Mononuclear cell (primary cell): ENCODE data around the gene RPL36AL. TPM values are rescaled to one million over a fixed set of nuclear protein-coding genes. Genes with fewer than 3 reads are reported as not detected.
"Not testable (repeated sequence)": the region's sequence is repeated elsewhere in the genome, so short reads cannot be mapped to it uniquely, and the experiment has no call there.

Experiments
- H3K27me3 ChIP-seq: 2 replicates; pipeline ENCODE4 v1.6.0; 2011; ENCODE audit warnings: low read length, control low read depth; ENCODE audit not compliant: insufficient read depth
- H3K4me1 ChIP-seq: 2 replicates; pipeline ENCODE4 v1.5.1; 2011; ENCODE audit warnings: mild to moderate bottlenecking, low read length, control low read depth; ENCODE audit not compliant: insufficient read depth
- H3K4me3 ChIP-seq: 2 replicates; pipeline ENCODE4 v1.5.1; 2011; ENCODE audit warnings: mild to moderate bottlenecking, low read length, moderate library complexity
- H3K9me3 ChIP-seq: 2 replicates; pipeline ENCODE4 v1.5.1; 2011; ENCODE audit warnings: low read depth, mild to moderate bottlenecking, control low read depth, low read length
- total RNA-seq: library from RNA; depleted of rRNA; stranded (reverse); fragments of >200 nt; gene quantifications from one replicate; pipeline ENCODE4 v1.2.3, GENCODE V29; 2012

RPL36AL gene
- total RNA-seq = 324 TPM

GRCh38 chr14:49620182-49621113 is at the start of gene RPL36AL, which contains the start of gene MGAT2:
Gene RPL36AL, minus strand, starts transcription at chr14:49620626. Its CDS starts 1,522 bp downstream, at chr14:49619104.
Gene MGAT2, plus strand, starts transcription at chr14:49620799. Its CDS starts 470 bp downstream, at chr14:49621269.
- Histone ChIP-seq H3K9me3 (no peaks in the 10 kb centered on the region), H3K4me3 (peak within 1 kb of the TSS; percentile 98), H3K27me3 (no peaks in the 10 kb centered on the region), H3K4me1 (peaks cover 52% of the 10 kb centered on the region)

GRCh38 chr14:49659526-49660455 is 39.4 kb upstream of the RPL36AL start:
- H3K4me3 ChIP-seq = no peak overlapping the region
- H3K9me3 ChIP-seq = no peaks in the 10 kb centered on the region
- no peaks in the 10 kb centered on the region for H3K27me3 ChIP-seq

DNA sequence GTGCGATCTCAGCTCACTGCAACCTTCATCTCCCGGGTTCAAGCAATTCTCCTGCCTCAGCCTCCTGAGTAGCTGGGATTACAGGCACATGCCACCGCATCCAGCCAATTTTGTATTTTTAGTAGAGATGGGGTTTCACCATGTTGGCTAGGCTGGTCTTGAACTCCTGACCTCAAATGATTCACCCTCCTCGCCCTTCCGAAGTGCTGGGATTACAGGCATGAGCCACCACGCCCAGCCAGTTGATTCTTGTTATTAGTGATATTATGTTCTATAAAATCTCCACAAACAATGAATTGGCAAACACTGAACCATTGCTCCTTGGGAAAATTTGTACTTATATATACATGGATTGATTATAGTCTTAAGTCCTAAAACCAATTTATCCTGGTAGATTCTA is 37.1 kb upstream of the RPL36AL start:
- H3K4me1 ChIP-seq, H3K4me3 ChIP-seq, H3K9me3 ChIP-seq, H3K27me3 ChIP-seq: not testable (repeated sequence)

More at GRCh38 chr14:49659526-49660455, 39.4 kb upstream of the RPL36AL start:
- no peaks in the 10 kb centered on the region for H3K4me1 ChIP-seq

- no peaks in the 10 kb centered on the region for H3K27me3 ChIP-seq
- H3K9me3 ChIP-seq = no peaks in the 10 kb centered on the region
Observed at GRCh38 chr14:49654511-49654910, 34.1 kb upstream of the RPL36AL start.

GRCh38 chr14:49653508-49653907 is 33.1 kb upstream of the RPL36AL start:
- Histone ChIP-seq H3K4me1 (no peaks in the 10 kb centered on the region), H3K4me3 (no peak overlapping the region), H3K27me3 (no peaks in the 10 kb centered on the region), H3K9me3 (no peaks in the 10 kb centered on the region)

More at GRCh38 chr14:49654511-49654910, 34.1 kb upstream of the RPL36AL start:
- no peak overlapping the region for H3K4me3 ChIP-seq
- H3K4me1 ChIP-seq = no peaks in the 10 kb centered on the region

GRCh38 chr14:49642163-49642562 is 21.7 kb upstream of the RPL36AL start:
- Histone ChIP-seq H3K27me3 (no peaks in the 10 kb centered on the region), H3K4me1 (peaks cover 8% of the 10 kb centered on the region), H3K4me3 (no peak overlapping the region), H3K9me3 (no peaks in the 10 kb centered on the region)

- Histone ChIP-seq H3K4me3 (no peak overlapping the region), H3K9me3 (no peaks in the 10 kb centered on the region)
Observed at GRCh38 chr14:49641697-49642129, 21.3 kb upstream of the RPL36AL start.

GRCh38 chr14:49640540-49641417 is 20.4 kb upstream of the RPL36AL start:
- no peak overlapping the region for H3K4me3 ChIP-seq
- no peaks in the 10 kb centered on the region for H3K27me3 ChIP-seq
- no peaks in the 10 kb centered on the region for H3K9me3 ChIP-seq
- H3K4me1 ChIP-seq = peaks cover 15% of the 10 kb centered on the region

More at GRCh38 chr14:49641697-49642129, 21.3 kb upstream of the RPL36AL start:
- H3K27me3 ChIP-seq = no peaks in the 10 kb centered on the region
- peaks cover 8% of the 10 kb centered on the region for H3K4me1 ChIP-seq

GRCh38 chr14:49637534-49638078 is 17.2 kb upstream of the RPL36AL start:
- Histone ChIP-seq H3K4me3 (no peak overlapping the region), H3K4me1 (peaks cover 33% of the 10 kb centered on the region), H3K9me3 (no peaks in the 10 kb centered on the region), H3K27me3 (no peaks in the 10 kb centered on the region)

DNA sequence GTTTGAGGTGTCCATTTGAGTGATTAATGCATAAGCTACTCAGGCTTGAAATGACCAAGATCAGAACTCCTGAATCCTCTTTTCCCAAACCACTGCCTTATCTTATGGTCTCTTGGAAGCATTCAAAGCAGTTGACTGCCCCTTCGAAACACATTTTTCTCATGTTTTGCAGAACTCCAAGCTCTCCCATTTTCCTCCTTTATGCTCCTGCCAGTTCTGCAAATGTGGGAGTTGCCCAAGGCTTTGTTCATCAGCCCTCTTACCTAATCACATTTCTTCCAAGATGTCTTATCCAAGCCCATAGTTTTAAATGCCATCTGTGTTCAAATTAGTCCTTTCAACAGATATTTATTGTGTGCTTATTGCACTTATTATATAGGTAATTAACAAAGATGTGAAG is 16.4 kb upstream of the RPL36AL start:
- Histone ChIP-seq H3K4me1 (peaks cover 36% of the 10 kb centered on the region), H3K4me3 (no peak overlapping the region), H3K27me3 (no peaks in the 10 kb centered on the region), H3K9me3 (no peaks in the 10 kb centered on the region)

DNA sequence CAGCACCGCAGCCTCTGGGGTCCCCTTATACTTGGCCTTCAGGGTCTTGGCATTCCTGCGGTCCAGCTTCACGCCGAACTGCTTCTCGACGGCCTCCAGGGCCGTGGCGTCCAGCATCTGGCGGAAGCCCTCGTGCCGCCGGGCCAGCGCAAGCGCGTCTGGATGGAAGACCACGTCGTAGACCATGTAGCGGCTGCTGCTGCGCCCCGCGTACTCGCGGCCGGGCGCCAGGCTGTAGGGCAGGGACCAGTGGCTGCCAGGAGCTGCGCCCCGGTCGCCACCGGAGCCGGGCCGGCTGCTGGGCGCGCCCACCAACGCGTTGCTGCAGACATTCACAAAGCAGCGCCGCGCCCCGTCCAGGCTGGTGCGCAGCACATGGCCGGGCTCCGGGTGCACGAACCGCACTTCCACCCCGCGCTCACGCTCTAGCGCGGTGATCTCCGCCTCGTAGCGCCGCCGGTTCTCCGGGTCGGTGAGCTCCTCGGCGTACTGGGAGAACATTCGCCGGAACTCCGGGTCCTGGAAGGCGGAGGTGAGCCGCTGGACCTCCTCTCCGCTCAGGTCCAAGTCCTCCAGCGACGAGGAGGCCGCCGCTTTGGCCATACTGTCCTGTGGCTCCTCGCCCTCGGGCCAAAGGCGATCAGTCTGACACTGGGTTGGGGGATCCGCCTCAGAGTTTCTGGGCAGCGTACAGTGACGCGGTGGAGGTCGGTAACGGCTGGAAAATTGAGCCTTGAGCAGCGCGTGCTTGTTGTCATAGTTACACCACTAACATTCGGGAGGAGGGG is 14.3 kb upstream of the RPL36AL start, which contains the start of gene DNAAF2:
TSS of gene DNAAF2 (minus strand) at position 698 of the 788 bp plus-strand sequence. CDS start at position 603, 95 bp downstream.
- peaks cover 43% of the 10 kb centered on the region for H3K4me1 ChIP-seq
- H3K9me3 ChIP-seq = no peaks in the 10 kb centered on the region
- H3K4me3 ChIP-seq = peak within 1 kb of the TSS; percentile 92
- no peaks in the 10 kb centered on the region for H3K27me3 ChIP-seq

DNA sequence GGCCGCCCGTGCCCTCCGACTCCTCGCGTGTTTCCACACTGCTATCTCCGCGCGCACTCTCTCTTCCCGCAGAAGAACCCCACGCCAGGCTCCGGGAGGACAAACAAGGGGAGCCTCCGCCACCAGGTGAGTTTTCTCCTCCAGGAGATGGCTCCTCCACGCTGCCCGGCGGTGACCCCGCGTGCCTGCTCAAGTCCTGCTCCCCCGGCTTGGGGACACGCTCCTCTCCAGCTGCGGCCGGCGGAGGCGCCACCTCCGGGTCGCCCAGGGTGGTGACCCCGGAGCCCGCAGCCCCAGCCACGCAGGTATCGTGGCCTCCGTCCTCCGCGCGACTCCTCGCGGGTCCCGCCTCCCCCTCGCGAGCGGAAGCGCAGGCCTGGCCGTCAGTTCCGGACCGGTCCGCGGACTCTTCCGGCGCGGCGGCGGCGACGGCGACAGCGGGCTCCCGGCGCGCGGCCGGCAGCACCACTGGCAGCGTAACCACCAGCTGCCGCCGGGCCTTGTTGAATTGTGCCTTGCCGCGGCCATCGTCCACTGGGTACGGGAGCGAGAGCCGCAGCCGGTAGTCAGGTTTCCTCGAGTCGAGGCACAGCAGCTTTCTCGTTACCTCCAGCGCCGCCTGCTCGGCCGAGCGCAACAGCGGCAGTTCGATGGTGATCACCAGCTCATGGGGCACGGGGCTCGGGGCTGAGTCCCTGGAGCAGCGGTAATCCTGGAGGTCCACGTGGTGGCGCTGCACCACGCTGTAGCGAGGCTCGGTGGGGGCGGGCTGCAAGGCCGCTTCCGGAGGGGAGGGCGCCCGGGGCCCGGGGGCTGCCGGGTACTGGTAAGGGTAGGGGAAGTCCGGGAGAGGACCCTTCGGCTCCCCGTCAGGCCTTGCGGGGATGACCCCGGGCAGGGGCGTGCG is 13.5 kb upstream of the RPL36AL start:
- peaks cover 43% of the 10 kb centered on the region for H3K4me1 ChIP-seq
- no peaks in the 10 kb centered on the region for H3K9me3 ChIP-seq
- peak overlapping the region; percentile 92 for H3K4me3 ChIP-seq
- no peaks in the 10 kb centered on the region for H3K27me3 ChIP-seq
